Mucosa of descending colon (tissue), 3 donors: ENCODE measurements around the gene MEX3C. TPM values are rescaled to one million over a fixed set of nuclear protein-coding genes. Genes with fewer than 3 reads are reported as not detected.

Experiments used
- ATAC-seq: fragments of 200-7000 bp; cut with Tn5 transposase; one replicate; pipeline ENCODE4 v1.9.1; 2020; ENCODE audit warnings: mild to moderate bottlenecking, moderate library complexity
- DNase-seq, 3 donors: peaks; one replicate each; pipeline ENCODE4 v3.0.0-alpha.2; 2020
- H3K36me3 ChIP-seq: fragments of 200-600 bp; one replicate; pipeline ENCODE4 v1.8.0; 2021; ENCODE audit warnings: low read depth, mild to moderate bottlenecking
- H3K4me1 ChIP-seq: fragments of 200-600 bp; one replicate; pipeline ENCODE4 v1.8.0; 2021; ENCODE audit warnings: low read depth, mild to moderate bottlenecking
- H3K4me3 ChIP-seq: fragments of 200-600 bp; one replicate; pipeline ENCODE4 v1.8.0; 2021; ENCODE audit warnings: mild to moderate bottlenecking
- H3K9me3 ChIP-seq: fragments of 200-600 bp; one replicate; pipeline ENCODE4 v1.8.0; 2021; ENCODE audit warnings: mild to moderate bottlenecking
- intact Hi-C, 2 donors: fragments of 100-400 bp; cut with DNase I in 1 of 2; cut with micrococcal nuclease in 1 of 2; formaldehyde crosslinking; loops; one replicate each; pipeline versions ENCODE4 v1.11.0 to v1.11.1; 2022; cut with DNase I, micrococcal nuclease
- total RNA-seq, 3 donors: library from RNA; stranded (reverse); fragmentation: NEBNext Ultra II Directional in 2 of 3; extraction: Animal tissue kit (Norgen Biotek cat#: 25700) in 2 of 3; gene quantifications; one replicate each; pipeline versions ENCODE4 v1.2.1 to v1.2.4, GENCODE V29; 2021 to 2023
- TF ChIP-seq, protein P1 (sequence below): fragments of 200-600 bp; IDR thresholded peaks from one replicate; pipeline ENCODE4 v1.8.0; 2022; ENCODE audit warnings: antibody characterized with exemption, mild to moderate bottlenecking
- donor health status: DM: no; HTN: no; CAD: no; lungs with moderate emphysema.
- donor health status: DM: no; HTN: no; CAD: no.
- donor health status: DM: no; HTN: yes; CAD: no.

MEX3C gene
- total RNA-seq, 3 donors from 2014 or later = 20.8 to 30.1 (median 27.0) TPM

DNA sequence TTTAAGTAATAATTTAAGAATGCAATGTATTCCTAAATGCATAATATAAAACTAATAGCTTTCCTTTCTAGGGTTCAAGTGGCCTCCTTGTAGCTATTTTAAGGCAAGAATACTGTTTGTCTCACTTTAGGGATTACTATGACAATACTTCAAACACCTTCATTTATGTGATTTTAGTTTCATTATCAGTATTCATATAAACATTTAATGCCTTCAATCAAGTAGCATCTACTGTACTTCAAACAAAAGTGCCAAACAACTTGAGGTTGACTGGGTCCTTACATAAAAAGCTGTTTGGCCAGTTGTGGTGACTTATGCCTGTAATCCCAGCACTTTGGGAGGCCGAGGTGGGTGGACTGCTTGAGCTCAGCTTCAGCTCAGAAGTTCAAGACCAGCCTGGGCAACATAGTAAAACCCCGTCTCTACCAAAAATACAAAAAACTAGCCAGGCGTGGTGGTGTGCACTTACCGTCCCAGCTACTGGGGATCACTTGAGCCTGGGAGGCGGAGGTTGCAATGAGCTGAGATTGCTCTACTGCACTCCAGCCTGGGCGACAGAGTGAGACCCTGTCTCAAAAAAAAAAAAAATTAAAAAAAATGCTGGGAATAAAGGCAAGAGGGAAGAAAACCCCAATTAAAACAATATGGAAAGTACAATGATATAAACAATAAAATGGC lies 9.3 kb downstream of the MEX3C start:
- intact Hi-C loops = no loop called here
- ATAC-seq = no peak
- peaks cover 10% of the 10 kb centered on the region for H3K4me1 ChIP-seq

DNA sequence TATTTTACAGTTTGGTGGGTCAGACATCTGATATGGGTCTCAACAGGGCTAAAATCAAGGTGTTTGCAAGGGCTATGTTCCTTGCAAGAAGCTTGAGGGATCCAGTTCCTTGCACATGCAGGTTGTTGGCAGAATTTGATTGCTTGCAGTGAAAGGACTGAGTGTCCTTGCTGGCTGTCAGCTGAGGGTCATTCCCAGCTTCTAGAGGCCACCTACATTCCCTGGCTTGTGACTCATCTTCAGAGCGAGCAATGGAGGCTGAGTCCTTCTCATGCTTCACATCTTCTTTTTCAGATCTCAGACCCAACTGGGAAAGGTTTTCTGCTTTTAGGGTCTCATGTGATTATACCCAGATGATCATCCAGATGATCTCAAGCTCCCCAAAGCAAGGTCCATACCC lies 12.4 kb downstream of the MEX3C start:
- no peaks in the 10 kb centered on the region for H3K9me3 ChIP-seq
- TF ChIP-seq, protein P1, sequence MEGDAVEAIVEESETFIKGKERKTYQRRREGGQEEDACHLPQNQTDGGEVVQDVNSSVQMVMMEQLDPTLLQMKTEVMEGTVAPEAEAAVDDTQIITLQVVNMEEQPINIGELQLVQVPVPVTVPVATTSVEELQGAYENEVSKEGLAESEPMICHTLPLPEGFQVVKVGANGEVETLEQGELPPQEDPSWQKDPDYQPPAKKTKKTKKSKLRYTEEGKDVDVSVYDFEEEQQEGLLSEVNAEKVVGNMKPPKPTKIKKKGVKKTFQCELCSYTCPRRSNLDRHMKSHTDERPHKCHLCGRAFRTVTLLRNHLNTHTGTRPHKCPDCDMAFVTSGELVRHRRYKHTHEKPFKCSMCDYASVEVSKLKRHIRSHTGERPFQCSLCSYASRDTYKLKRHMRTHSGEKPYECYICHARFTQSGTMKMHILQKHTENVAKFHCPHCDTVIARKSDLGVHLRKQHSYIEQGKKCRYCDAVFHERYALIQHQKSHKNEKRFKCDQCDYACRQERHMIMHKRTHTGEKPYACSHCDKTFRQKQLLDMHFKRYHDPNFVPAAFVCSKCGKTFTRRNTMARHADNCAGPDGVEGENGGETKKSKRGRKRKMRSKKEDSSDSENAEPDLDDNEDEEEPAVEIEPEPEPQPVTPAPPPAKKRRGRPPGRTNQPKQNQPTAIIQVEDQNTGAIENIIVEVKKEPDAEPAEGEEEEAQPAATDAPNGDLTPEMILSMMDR = no peak
- no peak for ATAC-seq
- peaks cover 5% of the 10 kb centered on the region for H3K4me1 ChIP-seq
- no peaks in the 10 kb centered on the region for H3K36me3 ChIP-seq
- no peak overlapping the region for H3K4me3 ChIP-seq
- DNase-seq = no peak
- intact Hi-C loops = no loop called here

More for the DNA sequence above, 9.3 kb downstream of the MEX3C start:
- Histone ChIP-seq H3K36me3 (no peaks in the 10 kb centered on the region), H3K4me3 (no peak overlapping the region), H3K9me3 (no peaks in the 10 kb centered on the region)
- no peak for DNase-seq
- TF ChIP-seq, protein P1 = no peak

DNA sequence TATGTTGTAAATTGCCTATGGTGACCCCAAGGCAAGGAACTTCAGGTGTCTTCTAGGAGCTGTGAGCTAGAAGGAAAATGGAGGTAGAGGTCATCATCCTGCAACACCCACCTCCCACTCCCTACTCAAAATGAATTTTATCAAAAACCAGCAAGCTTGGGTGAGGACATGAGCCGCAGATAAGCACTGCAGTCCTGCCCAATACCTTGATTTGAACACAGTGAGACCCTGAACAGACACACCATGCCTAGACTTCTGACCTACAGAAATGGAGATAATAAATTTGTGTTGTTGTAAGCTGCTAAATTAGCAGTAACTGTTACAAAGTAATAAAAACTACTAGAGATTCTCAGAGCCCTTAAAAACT lies 13.4 kb downstream of the MEX3C start:
- Histone ChIP-seq H3K9me3 (no peaks in the 10 kb centered on the region), H3K4me3 (no peak overlapping the region), H3K36me3 (no peaks in the 10 kb centered on the region), H3K4me1 (peaks cover 5% of the 10 kb centered on the region)
- DNase-seq = no peak
- intact Hi-C loops = no loop called here
- ATAC-seq = no peak
- TF ChIP-seq, protein P1 = no peak

DNA sequence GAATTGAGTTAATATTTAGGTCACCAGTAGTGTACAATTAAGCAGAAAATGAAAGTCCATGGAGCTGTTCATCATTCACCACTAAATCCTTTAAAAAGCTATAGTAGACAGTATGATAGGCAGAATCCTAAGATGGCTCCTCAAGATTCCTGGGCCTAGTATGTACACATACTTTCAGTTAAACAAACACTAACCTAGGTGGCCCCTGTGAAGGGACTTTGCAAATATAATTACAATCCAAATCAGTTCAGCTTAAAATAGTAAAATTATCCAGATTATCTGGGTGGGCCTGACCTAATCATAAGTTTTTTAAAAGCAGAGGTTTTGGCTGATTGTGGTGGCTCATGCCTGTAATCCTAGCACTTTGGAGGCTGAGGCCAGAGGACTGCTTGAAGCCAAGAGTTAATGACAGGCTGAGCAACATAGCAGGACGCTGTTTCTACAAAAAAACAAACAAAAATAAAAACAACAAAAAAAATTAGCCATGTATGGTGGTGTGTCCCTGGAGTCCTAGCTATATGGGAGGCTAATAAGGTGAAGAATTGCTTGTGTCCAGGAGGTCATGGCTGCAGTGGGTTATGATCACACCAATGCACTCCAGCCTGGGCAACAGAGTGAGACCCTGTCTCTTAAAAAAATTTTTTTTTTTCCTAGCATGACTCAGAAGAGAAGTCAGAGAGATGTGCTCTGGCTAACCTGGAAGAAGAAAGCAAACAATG lies 13.9 kb downstream of the MEX3C start:
- Histone ChIP-seq H3K9me3 (no peaks in the 10 kb centered on the region), H3K36me3 (no peaks in the 10 kb centered on the region), H3K4me3 (no peak overlapping the region), H3K4me1 (peaks cover 5% of the 10 kb centered on the region)
- ATAC-seq (no peak), DNase-seq (no peak)
- intact Hi-C loops = no loop called here
- TF ChIP-seq, protein P1 = no peak

DNA sequence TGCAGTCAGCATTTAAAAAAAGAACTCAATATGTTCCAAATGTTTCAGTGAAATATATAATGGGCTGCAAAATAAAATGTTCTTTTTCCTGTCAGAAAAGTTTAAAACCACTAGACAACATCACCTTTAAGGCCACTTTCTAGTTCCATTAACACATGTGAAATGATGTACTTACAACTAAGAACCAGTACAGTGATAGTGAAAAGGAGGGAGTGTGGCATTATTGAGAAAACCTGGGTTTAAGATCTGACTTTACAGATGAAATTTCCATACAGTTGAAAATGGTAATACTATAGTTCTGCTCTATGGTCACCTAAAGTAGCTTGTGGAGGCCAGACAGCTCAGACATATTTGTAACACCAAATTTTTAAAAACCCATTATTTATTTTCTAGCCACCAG lies 14.7 kb downstream of the MEX3C start:
- Histone ChIP-seq H3K4me3 (no peak overlapping the region), H3K9me3 (no peaks in the 10 kb centered on the region), H3K4me1 (peaks cover 5% of the 10 kb centered on the region), H3K36me3 (no peaks in the 10 kb centered on the region)
- intact Hi-C loops = no loop called here
- DNase-seq (no peak), ATAC-seq (no peak)
- TF ChIP-seq, protein P1 = no peak
